Spleen (tissue), 11 donors: ENCODE data around the gene CARD18. TPM values are rescaled to one million over a fixed set of nuclear protein-coding genes. Genes with fewer than 3 reads are reported as not detected.

Experiments used
- DNase-seq: peaks from one replicate; pipeline ENCODE4 v3.0.0-alpha.2; 2020
- H3K27ac ChIP-seq, 8 donors: fragments of 200-600 bp; sonication (generic) in 7 of 8; 1 replicate in 4 of 8; 2 replicates in 4 of 8; pipeline versions ENCODE4 v1.5.0 to v1.8.0; 2016 to 2021; ENCODE audit warnings: inconsistent platforms in 4 of 8, mild to moderate bottlenecking in 4 of 8, moderate library complexity in 1 of 8
- H3K27me3 ChIP-seq, 7 donors: fragments of 200-600 bp; sonication (generic) in 6 of 7; replicated peaks in 1 of 7; 1 replicate in 4 of 7; 2 replicates in 3 of 7; pipeline versions ENCODE4 v1.5.0 to v1.8.0; 2016 to 2021; ENCODE audit warnings: inconsistent platforms in 3 of 7, mild to moderate bottlenecking in 1 of 7
- H3K36me3 ChIP-seq, 6 donors: fragments of 200-600 bp; sonication (generic) in 5 of 6; 1 replicate in 4 of 6; 2 replicates in 2 of 6; pipeline versions ENCODE4 v1.5.0 to v1.8.0; 2016 to 2021; ENCODE audit warnings: inconsistent platforms in 2 of 6
- H3K4me1 ChIP-seq, 6 donors: fragments of 200-600 bp; sonication (generic) in 5 of 6; 1 replicate in 3 of 6; 2 replicates in 3 of 6; pipeline versions ENCODE4 v1.5.0 to v1.8.0; 2016 to 2021; ENCODE audit warnings: inconsistent platforms in 3 of 6
- H3K4me3 ChIP-seq, 8 donors: fragments of 200-600 bp; sonication (generic) in 7 of 8; 1 replicate in 4 of 8; 2 replicates in 4 of 8; pipeline versions ENCODE4 v1.5.0 to v1.8.0; 2016 to 2021; ENCODE audit warnings: inconsistent platforms in 4 of 8, mild to moderate bottlenecking in 4 of 8, moderate library complexity in 2 of 8
- H3K9me3 ChIP-seq, 8 donors: fragments of 200-600 bp; sonication (generic) in 7 of 8; 1 replicate in 4 of 8; 2 replicates in 4 of 8; pipeline versions ENCODE4 v1.5.0 to v1.8.0; 2016 to 2021; ENCODE audit warnings: inconsistent platforms in 4 of 8
- CTCF ChIP-seq, 11 experiments: fragments of 200-600 bp in 7 of 11; fragments of 450-650 bp in 4 of 11; sonication (generic) in 4 of 11; IDR thresholded peaks in 8 of 11; conservative IDR thresholded peaks in 3 of 11; 1 replicate in 7 of 11; 2 replicates in 4 of 11; pipeline versions ENCODE4 v1.4.0 to v1.8.0; 2016 to 2021; ENCODE audit warnings: antibody characterized with exemption in 11 of 11, inconsistent platforms in 4 of 11, mild to moderate bottlenecking in 1 of 11
- POLR2A ChIP-seq, 3 donors: fragments of 450-650 bp; IDR thresholded peaks; one replicate each; pipeline ENCODE4 v1.5.1; 2017; ENCODE audit warnings: antibody characterized with exemption in 3 of 3, mild to moderate bottlenecking in 1 of 3
- POLR2AphosphoS5 ChIP-seq, 3 donors: sonication (generic); formaldehyde crosslinking; IDR thresholded peaks; one replicate each; pipeline ENCODE4 v1.5.1; 2017; ENCODE audit warnings: antibody characterized with exemption in 3 of 3
- WGBS, 5 donors: extraction: QIAGEN DNeasy Blood & Tissue Kit in 3 of 5; methylation state at CpG; one replicate each; pipeline versions ENCODE4 v1.1.5 to v1.1.7; 2013 to 2018; 5-methylcytosine and 5-hydroxymethylcytosine counted together
- intact Hi-C: fragments of 100-400 bp; cut with DNase I; formaldehyde crosslinking; loops from one replicate; pipeline ENCODE4 v1.15.0; 2023; ENCODE audit warnings: low total_unique reads
- polyA plus RNA-seq, 3 donors: library from polyadenylated mRNA; stranded (reverse); fragments of 200-250 nt; gene quantifications; one replicate each; pipeline ENCODE4 v1.2.1, GENCODE V29; 2013
- total RNA-seq, 7 donors: library from RNA; depleted of rRNA in 3 of 7; stranded (reverse); fragments of >200 nt in 3 of 7; fragmentation: NEBNext Ultra II Directional in 4 of 7; extraction: Animal tissue kit (Norgen Biotek cat#: 25700) in 4 of 7; gene quantifications; one replicate each; pipeline versions ENCODE4 v1.1.0 to v1.2.1, GENCODE V29; 2016 to 2021
- donor health status: healthy with polysubstance abuse.
- donor health status: DM: no; HTN: no; CAD: no; lungs with moderate emphysema.
- donor health status: DM: no; HTN: no; CAD: no.
- donor health status: Bipolar disorder and iron deficiency.
- donor health status: healthy.
- donor health status: DM: no; HTN: no; CAD: no.
- donor health status: DM: yes; HTN: yes; CAD: no.

CARD18 gene
- total and polyA plus RNA-seq, 10 donors: not detected

- H3K4me1 ChIP-seq: peaks cover 0 to 4% (median 0%) of the 10 kb centered on the region in 6 donors
- H3K36me3 ChIP-seq: no peaks in the 10 kb centered on the region
- TF ChIP-seq CTCF (IDR thresholded peaks at IDR 0.05 in 8 of 11, conservative IDR thresholded peaks at IDR 0.05 in 3 of 11): no peak
- no peak for TF ChIP-seq POLR2AphosphoS5 (IDR thresholded peaks at IDR 0.05)
- TF ChIP-seq POLR2A (IDR thresholded peaks at IDR 0.05): no peak
- intact Hi-C loops: no loop called here
- DNase-seq: no peak
- H3K27ac ChIP-seq: no peak overlapping the region
- H3K27me3 ChIP-seq: no peaks in the 10 kb centered on the region
- no peaks in the 10 kb centered on the region for H3K9me3 ChIP-seq
- no peak overlapping the region for H3K4me3 ChIP-seq
- 79 to 88% (median 83%) methylated on average over 5 of the region's 5 CpGs for WGBS, 5 donors
Measured at GRCh38 chr11:105152560-105152959, 13.0 kb upstream of the CARD18 start.

GRCh38 chr11:105152021-105152512, 12.5 kb upstream of the CARD18 start:
- intact Hi-C loops: no loop called here
- TF ChIP-seq CTCF (IDR thresholded peaks at IDR 0.05 in 8 of 11, conservative IDR thresholded peaks at IDR 0.05 in 3 of 11) (no peak), POLR2A (IDR thresholded peaks at IDR 0.05) (no peak), POLR2AphosphoS5 (IDR thresholded peaks at IDR 0.05) (no peak)
- Histone ChIP-seq H3K9me3 (no peaks in the 10 kb centered on the region), H3K4me1 (peaks cover 0 to 4% (median 0%) of the 10 kb centered on the region in 6 donors), H3K27ac (no peak overlapping the region), H3K27me3 (no peaks in the 10 kb centered on the region), H3K36me3 (no peaks in the 10 kb centered on the region), H3K4me3 (no peak overlapping the region)
- 82 to 88% (median 86%) methylated on average over 6 of the region's 6 CpGs for WGBS, 5 donors
- DNase-seq: no peak

- intact Hi-C loops: no loop called here
- Histone ChIP-seq H3K4me1 (no peaks in the 10 kb centered on the region), H3K27ac (no peak overlapping the region), H3K27me3 (no peaks in the 10 kb centered on the region), H3K4me3 (no peak overlapping the region), H3K9me3 (no peaks in the 10 kb centered on the region), H3K36me3 (no peaks in the 10 kb centered on the region)
- TF ChIP-seq POLR2A (IDR thresholded peaks at IDR 0.05): no peak
- TF ChIP-seq CTCF (IDR thresholded peaks at IDR 0.05 in 8 of 11, conservative IDR thresholded peaks at IDR 0.05 in 3 of 11): no peak
- no peak for TF ChIP-seq POLR2AphosphoS5 (IDR thresholded peaks at IDR 0.05)
- DNase-seq: no peak
Measured at GRCh38 chr11:105149477-105149876, 9.9 kb upstream of the CARD18 start.

- WGBS, 5 donors: 86 to 95% (median 92%) methylated on average over 5 of the region's 5 CpGs
- no peak for DNase-seq
- Histone ChIP-seq H3K4me3 (no peak overlapping the region), H3K9me3 (no peaks in the 10 kb centered on the region), H3K27ac (no peak overlapping the region), H3K4me1 (no peaks in the 10 kb centered on the region), H3K36me3 (no peaks in the 10 kb centered on the region), H3K27me3 (no peaks in the 10 kb centered on the region)
- intact Hi-C loops: no loop called here
- TF ChIP-seq POLR2AphosphoS5 (IDR thresholded peaks at IDR 0.05) (no peak), CTCF (IDR thresholded peaks at IDR 0.05 in 8 of 11, conservative IDR thresholded peaks at IDR 0.05 in 3 of 11) (no peak), POLR2A (IDR thresholded peaks at IDR 0.05) (no peak)
Measured at GRCh38 chr11:105148241-105148640, 8.7 kb upstream of the CARD18 start.
